MCF 10A (cell line): ENCODE data around the gene ATP8B3. TPM values are rescaled to one million over a fixed set of nuclear protein-coding genes. Genes with fewer than 3 reads are reported as not detected.

Experiments
- BruUV-seq: library from RNA; stranded (reverse); fragments of 400-500 nt; replicated peaks from 2 replicates; lab custom pipeline; 2021; lab: Mats Ljungman, UMichigan
- CTCF ChIA-PET: fragments of 300-600 bp; sonication (Branson Sonifier 250); formaldehyde crosslinking; extraction: SDS; loops from one replicate; lab custom pipeline; 2021; ENCODE audit warnings: antibody characterized with exemption, inconsistent platforms; lab: Yijun Ruan, JAX
- POLR2A ChIA-PET: fragments of 300-600, 350-650 bp; sonication (Branson Sonifier 250); formaldehyde crosslinking; extraction: SDS; loops from one replicate; lab custom pipeline; 2020; ENCODE audit warnings: antibody characterized with exemption, inconsistent platforms; lab: Yijun Ruan, JAX
- DNase-seq: peaks from one replicate; pipeline ENCODE4 v3.0.0-alpha.2; 2018; ENCODE audit not compliant: unreplicated experiment
- H3K27ac Mint-ChIP-seq: one replicate; pipeline ENCODE4 v1.8.0; 2022; ENCODE audit warnings: mild to moderate bottlenecking, low read depth, mixed read lengths; ENCODE audit not compliant: unreplicated experiment
- H3K27me3 Mint-ChIP-seq: one replicate; pipeline ENCODE4 v1.8.0; 2022; ENCODE audit warnings: mixed read lengths; ENCODE audit not compliant: insufficient read depth, unreplicated experiment
- H3K36me3 Mint-ChIP-seq: one replicate; pipeline ENCODE4 v1.8.0; 2022; ENCODE audit warnings: mild to moderate bottlenecking, moderate library complexity, mixed read lengths; ENCODE audit not compliant: insufficient read depth, unreplicated experiment
- H3K4me1 Mint-ChIP-seq: one replicate; pipeline ENCODE4 v1.8.0; 2022; ENCODE audit warnings: mixed read lengths; ENCODE audit not compliant: insufficient read depth, unreplicated experiment
- H3K4me3 Mint-ChIP-seq: one replicate; pipeline ENCODE4 v1.8.0; 2022; ENCODE audit warnings: mild to moderate bottlenecking, moderate library complexity, mixed read lengths; ENCODE audit not compliant: unreplicated experiment
- H3K9me3 Mint-ChIP-seq: one replicate; pipeline ENCODE4 v1.8.0; 2022; ENCODE audit warnings: mixed read lengths; ENCODE audit not compliant: unreplicated experiment
- intact Hi-C: fragments of 100-400 bp; cut with micrococcal nuclease; formaldehyde crosslinking; loops from 2 replicates; pipeline ENCODE4 v1.14.1; 2022
- total RNA-seq: library from RNA; stranded (reverse); gene quantifications from 2 replicates; pipeline ENCODE4 v1.2.3, GENCODE V29; 2022
- TF ChIP-seq, protein P1 (sequence below): fragments of 200-600 bp; IDR thresholded peaks from one replicate; pipeline ENCODE4 v1.8.0; 2022; ENCODE audit warnings: antibody characterized with exemption, mild to moderate bottlenecking; ENCODE audit not compliant: unreplicated experiment

The ATP8B3 gene
- total RNA-seq, 1 experiment from 2014 or later, result 9.3 TPM

DNA sequence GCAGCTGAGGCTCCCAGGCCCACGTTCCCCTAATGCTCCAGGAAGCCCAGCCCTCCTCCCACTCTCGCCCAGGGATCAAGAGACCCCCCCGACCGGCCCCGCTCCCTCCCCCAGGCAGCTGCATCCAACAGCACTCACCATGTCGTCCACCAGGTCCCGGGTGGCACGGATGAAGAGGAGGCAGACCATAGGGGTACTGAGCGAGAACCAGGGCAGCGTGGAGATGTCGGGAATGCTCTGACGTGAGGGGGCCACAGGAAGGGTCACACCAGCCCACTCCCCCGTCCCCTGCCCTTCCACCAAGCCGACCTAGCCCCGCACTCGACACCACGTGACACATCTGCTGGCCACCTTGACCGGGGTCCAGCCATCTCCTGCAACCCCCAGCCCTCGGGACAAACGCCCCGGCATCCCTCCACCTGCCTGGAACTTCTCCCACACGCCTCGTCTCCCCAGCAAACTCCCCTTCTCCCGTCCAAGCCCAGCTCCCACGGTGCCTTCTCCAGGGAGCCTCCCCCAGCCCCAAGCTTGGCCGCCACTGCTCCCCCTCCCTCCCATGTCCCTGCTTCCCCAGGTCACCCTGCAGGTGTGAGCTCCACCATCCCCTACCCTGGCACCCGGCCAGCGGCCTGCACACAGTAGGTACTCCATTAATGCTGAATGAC is 4.9 kb downstream of the ATP8B3 start:
- Mint-ChIP-seq H3K4me3 (no peak overlapping the region), H3K4me1 (peaks cover 5% of the 10 kb centered on the region), H3K27ac (no peak overlapping the region), H3K27me3 (no peaks in the 10 kb centered on the region), H3K9me3 (no peaks in the 10 kb centered on the region), H3K36me3 (peaks cover 15% of the 10 kb centered on the region)
- BruUV-seq, result no TSS peak
- ChIA-PET POLR2A (no interaction called here), CTCF (interaction anchor here (0.6 kb wide), 1 partner anchor 35 kb away, joined by 3 read pairs; no protein-coding TSS in a partner anchor)
- TF ChIP-seq, protein P1, sequence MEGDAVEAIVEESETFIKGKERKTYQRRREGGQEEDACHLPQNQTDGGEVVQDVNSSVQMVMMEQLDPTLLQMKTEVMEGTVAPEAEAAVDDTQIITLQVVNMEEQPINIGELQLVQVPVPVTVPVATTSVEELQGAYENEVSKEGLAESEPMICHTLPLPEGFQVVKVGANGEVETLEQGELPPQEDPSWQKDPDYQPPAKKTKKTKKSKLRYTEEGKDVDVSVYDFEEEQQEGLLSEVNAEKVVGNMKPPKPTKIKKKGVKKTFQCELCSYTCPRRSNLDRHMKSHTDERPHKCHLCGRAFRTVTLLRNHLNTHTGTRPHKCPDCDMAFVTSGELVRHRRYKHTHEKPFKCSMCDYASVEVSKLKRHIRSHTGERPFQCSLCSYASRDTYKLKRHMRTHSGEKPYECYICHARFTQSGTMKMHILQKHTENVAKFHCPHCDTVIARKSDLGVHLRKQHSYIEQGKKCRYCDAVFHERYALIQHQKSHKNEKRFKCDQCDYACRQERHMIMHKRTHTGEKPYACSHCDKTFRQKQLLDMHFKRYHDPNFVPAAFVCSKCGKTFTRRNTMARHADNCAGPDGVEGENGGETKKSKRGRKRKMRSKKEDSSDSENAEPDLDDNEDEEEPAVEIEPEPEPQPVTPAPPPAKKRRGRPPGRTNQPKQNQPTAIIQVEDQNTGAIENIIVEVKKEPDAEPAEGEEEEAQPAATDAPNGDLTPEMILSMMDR, result no peak
- no peak for DNase-seq
- intact Hi-C loops, result no loop called here

DNA sequence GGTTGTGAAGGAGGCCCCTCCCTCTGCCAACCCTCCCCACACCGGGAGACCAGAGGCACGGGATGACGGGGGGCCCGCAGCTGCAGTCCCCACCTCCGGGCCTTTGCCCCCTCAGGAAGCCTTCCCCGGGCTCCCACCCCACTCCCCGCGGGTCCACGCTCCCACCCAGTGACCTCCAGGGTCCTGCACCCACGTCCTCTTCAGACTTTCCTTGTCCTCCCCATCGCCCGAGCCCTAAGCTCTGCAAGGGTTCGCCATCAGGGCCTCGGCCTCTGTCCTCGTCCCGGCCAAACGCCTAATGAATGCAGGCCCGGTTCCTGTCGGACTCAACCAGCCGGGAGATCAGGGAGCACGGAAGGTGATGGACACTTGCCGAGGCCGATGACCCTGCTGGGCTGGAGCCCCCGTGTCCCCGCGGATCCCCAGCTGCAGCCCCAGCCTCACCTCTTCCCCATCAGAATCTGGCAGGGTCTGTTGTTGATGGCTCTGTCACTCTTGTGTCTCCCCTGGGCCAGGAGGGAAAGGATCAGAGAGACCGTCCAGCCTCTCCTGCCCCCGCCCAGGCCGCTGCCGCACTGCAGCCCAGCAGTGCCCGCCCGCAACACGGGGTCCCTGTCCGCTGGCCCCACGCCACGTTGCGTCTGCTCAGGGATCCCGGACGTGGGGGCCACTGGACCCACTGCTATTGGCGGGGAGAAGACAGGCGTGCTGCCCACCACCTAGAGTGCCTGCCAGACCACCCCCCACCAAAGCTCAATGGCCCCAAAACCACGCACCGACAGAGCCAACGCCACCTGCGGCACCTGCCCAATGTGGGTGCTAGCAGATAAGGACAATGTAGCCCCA is 5.7 kb downstream of the ATP8B3 start:
- Mint-ChIP-seq H3K9me3 (no peaks in the 10 kb centered on the region), H3K4me3 (no peak overlapping the region), H3K27ac (no peak overlapping the region), H3K36me3 (peaks cover 15% of the 10 kb centered on the region), H3K4me1 (peaks cover 2% of the 10 kb centered on the region), H3K27me3 (no peaks in the 10 kb centered on the region)
- ChIA-PET POLR2A (no interaction called here), CTCF (interaction anchor here (0.6 kb wide), 1 partner anchor 36 kb away, joined by 3 read pairs; no protein-coding TSS in a partner anchor)
- BruUV-seq, result no TSS peak
- TF ChIP-seq, protein P1, result no peak
- intact Hi-C loops, result no loop called here
- DNase-seq, result no peak

DNA sequence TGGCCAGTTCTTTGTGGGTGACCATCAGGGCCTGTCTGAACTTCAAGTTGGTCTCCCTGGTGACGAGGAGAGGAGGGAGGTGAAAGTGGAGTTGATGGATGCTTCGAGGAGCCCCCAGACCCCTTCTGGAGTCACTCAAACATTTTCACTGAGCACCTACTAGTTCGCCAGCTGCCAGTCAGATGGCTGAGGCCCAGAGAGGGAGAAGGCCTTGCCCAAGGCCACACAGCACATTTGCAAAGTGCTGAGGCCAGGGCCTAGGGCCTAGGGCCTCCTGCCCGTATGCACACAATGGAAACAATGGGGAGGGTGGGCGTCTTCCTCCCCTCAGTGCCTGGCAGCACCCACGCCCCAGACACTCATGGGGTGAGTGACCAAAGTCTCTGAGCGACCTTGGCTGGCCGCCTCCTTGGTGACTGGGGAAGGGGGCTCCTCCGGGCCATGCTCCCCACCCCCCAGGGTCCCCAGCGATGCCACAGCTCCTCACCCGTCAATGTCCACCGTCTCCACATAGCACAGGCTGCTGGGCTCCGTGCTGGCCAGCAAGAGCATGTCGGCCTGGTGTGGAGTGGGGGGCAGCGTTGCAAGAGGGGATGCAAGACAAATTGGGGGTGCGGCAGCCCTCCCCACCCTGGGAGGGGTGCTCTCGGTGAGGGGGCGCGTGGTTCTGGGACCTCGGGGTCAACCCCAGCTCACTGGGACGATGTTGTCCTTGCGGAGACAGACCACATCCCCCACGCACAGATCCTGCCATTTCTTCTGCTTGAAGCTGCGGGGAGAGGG is 6.5 kb downstream of the ATP8B3 start:
- ChIA-PET CTCF (interaction anchor here (1.7 kb wide), 1 partner anchor 133 kb away, joined by 4 read pairs; no protein-coding TSS in a partner anchor), POLR2A (no interaction called here)
- DNase-seq, result no peak
- no peaks in the 10 kb centered on the region for H3K9me3 Mint-ChIP-seq
- no peaks in the 10 kb centered on the region for H3K4me1 Mint-ChIP-seq
- H3K4me3 Mint-ChIP-seq, result no peak overlapping the region
- H3K27ac Mint-ChIP-seq, result no peak overlapping the region
- BruUV-seq, result no TSS peak
- H3K27me3 Mint-ChIP-seq, result no peaks in the 10 kb centered on the region
- intact Hi-C loops, result no loop called here
- TF ChIP-seq, protein P1, result no peak
- peaks cover 11% of the 10 kb centered on the region for H3K36me3 Mint-ChIP-seq
